Skin epidermis (tissue), 12 donors: ENCODE measurements around the gene TROAP.
"Not testable (repeated sequence)": the region's sequence is repeated elsewhere in the genome, so short reads cannot be mapped to it uniquely, and the experiment has no call there.

Experiments
- H3K27ac ChIP-seq, 21 experiments: fragments of 200-600 bp; sonication (generic) in 11 of 21; one replicate each; pipeline ENCODE4 v1.5.0; 2020; ENCODE audit warnings: mild to moderate bottlenecking in 3 of 21, inconsistent platforms in 2 of 21, moderate library complexity in 2 of 21
- H3K4me3 ChIP-seq, 7 experiments: fragments of 200-600 bp; sonication (generic) in 2 of 7; one replicate each; pipeline ENCODE4 v1.5.0; 2020; ENCODE audit warnings: inconsistent platforms in 2 of 7, mild to moderate bottlenecking in 2 of 7, moderate library complexity in 1 of 7

The TROAP gene, protein sequence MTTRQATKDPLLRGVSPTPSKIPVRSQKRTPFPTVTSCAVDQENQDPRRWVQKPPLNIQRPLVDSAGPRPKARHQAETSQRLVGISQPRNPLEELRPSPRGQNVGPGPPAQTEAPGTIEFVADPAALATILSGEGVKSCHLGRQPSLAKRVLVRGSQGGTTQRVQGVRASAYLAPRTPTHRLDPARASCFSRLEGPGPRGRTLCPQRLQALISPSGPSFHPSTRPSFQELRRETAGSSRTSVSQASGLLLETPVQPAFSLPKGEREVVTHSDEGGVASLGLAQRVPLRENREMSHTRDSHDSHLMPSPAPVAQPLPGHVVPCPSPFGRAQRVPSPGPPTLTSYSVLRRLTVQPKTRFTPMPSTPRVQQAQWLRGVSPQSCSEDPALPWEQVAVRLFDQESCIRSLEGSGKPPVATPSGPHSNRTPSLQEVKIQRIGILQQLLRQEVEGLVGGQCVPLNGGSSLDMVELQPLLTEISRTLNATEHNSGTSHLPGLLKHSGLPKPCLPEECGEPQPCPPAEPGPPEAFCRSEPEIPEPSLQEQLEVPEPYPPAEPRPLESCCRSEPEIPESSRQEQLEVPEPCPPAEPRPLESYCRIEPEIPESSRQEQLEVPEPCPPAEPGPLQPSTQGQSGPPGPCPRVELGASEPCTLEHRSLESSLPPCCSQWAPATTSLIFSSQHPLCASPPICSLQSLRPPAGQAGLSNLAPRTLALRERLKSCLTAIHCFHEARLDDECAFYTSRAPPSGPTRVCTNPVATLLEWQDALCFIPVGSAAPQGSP

DNA sequence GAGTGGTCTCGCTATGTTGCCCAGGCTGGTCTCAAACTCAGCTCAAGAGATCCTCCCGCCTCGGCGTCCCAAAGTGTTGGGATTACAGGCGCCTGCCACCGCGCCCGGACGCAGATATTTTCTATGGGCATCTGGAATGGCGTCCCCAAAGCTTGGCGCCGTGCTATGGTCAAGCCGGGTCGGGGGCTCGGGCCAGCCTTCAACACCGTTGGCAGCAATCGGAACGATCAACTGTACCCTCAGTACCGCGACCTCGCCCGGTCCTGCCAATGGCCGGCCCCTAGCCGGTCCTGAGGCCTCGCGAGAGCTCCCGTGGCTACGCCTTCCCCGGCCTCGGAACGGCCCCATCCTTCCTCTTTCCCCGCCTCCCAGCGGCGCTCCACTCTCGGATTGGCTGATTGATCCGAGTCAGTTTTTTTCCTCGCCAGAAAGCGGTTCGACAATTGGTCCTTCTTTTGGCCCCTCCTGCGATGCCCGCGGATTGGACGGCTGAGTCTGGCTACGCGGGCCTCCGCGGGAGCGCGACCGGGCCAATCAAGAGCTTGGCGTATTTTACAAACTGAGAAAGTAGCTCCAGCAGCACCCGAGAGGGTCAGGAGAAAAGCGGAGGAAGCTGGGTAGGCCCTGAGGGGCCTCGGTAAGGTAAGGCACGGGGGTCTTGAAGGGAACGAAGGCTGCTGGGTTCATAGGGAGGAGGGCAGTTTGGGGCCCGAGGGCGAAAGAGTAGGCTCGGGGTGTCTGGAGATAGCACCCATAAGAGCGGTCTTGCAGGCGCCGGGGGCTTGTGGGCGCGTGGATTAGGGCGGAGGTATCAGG lies at the start of gene TROAP:
Gene TROAP, plus strand, starts transcription at position 548 of the 816 bp plus-strand sequence. CDS start 354 bp downstream, outside the sequence.
- Histone ChIP-seq H3K4me3 (peak within 1 kb of the TSS; percentile 50 to 74 (median 67)), H3K27ac (peak within 1 kb of the TSS in 19 of 21 experiments; percentile 47 to 83 (median 70))

DNA sequence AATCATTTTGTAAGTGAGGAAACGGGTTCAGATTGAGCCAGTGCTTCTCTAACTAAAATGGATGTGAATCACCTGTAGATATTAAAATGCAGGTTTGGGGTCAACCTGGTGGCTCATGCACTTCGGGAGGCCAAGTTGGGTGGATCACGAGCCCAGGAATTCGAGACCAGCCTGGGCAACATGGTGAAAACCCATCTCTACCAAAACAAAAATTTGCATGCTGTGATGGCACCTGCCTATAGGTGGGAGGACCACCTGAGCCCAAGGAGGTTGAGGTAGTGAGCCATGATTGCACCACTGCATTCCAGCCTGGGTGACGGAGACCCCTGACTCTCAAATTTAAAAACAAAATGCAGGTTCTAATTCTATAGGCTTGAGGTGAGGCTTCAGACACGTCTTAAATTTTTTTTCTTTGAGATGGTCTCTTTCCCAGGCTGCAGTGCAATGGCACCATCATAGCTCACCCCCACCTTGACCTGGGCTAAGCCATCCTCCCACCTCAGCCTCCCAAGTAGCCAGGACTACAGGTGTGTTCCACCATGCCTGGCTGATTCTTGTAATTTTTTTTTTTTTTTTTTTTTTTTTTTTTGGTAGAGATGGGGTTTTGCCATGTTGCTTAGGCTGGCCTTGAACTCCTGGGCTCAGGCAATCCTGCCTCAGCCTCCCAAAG lies 49.2 kb upstream of the TROAP start:
- H3K27ac ChIP-seq, result no peak overlapping the region
- H3K4me3 ChIP-seq, result no peak overlapping the region

DNA sequence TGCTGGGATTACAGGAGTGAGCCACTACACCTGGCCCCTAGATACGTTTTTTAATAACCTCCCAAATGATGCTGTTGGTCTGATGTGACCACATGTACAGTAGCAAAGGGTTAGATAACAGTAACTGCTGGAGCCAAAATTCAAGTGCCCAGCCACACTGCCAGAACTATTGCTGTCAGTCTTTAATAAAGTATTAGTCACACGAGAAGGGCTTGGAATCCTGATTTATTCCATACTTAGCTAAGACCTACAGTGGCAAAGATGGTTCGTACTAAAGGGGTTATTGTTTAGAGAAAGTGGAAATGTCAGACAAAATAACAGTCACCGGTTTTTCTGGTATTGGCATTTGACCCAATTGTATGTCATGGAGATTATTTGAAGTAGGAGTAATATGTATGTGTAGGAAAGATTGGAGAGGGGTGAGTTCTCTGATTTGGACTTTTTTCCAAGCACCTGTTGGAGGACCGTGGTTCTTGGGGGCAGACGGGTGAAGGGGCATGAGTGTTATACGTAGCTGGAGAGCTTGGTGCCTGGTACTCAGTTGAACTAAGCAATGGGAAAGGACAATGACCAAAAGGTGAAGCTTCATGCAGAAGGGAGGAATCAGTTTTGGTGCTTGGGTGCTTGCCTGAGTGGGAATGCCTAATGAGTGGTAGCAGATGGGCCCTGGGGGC lies 48.5 kb upstream of the TROAP start:
- H3K4me3 ChIP-seq, result no peak overlapping the region
- no peak overlapping the region for H3K27ac ChIP-seq

DNA sequence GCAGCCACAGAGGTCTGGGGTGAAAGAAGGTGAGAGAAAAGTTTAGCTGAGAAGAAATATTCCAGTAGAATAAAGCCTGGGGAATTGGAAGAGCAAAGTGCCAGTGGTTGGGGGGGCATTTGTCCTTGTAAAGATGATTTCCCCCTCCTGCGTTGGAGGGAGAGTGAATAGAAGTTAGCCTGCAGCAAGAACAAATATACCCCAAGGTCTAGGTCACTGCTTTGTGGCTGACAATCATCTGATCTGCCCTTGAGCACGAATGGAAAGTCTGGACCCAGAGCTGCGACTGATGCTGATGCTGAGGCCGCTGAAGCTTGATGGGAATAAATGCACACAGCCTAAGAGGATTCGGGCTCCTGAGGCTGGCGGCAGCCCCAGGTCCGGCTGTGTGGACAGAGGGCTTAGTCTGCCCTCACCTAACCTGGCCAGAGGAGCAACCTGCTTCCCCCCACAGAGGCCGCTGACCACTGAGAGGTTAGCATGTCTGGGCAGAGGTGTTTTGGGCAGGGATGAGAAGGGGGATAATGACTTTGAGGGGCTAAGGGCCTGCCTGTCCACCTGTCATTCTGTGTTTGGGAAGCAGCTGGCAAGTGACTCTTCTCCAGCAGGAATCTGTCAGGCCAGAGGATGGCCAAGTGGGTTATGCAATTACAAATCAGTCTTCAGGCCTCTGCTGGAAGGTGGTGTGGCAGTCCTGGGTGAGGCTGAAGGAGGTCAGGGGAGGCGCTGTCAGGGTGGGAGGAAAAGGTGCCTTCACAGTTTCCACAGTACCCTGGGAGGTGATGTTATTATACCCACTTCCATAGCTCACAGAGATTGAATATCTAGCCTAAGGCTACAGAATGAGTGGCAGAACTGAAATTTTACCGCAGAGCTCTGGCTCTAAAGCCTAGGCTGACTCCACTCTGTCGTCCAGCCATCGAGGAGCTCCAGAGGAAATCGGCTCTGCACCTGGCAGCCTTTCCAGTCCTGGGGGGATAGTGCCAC lies 46.5 kb upstream of the TROAP start:
- H3K27ac ChIP-seq, result no peak overlapping the region
- no peak overlapping the region for H3K4me3 ChIP-seq

DNA sequence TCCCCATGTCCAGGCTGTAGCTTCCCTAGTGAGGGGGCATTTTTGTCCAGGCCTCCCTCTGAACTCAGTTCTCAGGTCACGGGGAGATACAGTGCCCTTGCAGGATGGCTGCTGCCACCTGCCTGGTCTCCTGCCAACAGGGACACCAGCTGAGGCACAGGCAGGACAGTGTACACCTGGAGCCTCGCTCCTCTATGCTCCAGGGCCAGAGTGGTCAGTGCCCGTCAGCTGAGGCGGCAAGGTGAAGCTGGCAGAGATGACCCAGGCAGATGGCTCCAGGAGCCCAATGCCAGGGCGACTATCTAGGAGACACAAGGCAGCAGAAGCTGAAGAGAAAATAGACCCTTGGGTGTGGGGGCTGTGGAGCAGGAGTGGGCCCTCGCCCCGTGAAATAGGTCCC lies 45.6 kb upstream of the TROAP start:
- H3K27ac ChIP-seq, result no peak overlapping the region
- no peak overlapping the region for H3K4me3 ChIP-seq

DNA sequence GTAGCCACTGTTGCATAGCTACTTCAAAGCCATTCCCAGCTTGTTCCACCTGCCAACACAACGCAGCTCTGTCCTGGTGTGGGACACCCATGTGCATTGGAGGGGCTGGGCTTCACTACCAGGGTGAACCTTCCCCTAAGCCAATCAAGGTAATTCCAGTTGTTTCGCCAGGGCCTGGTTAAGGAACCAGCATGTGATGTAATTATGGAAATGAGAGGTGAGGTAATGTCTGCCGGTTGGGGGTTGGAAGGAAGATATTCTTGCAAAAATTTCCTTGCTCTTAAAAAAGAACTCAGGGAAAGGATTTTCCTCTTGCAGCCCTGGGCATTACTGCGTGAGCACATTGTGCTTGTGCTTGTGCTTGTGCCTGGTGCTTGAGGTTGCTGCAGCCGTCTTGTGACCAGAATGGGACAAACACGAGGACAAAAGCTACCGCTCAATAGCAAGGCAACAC lies 43.3 kb upstream of the TROAP start:
- Histone ChIP-seq H3K27ac (no peak overlapping the region), H3K4me3 (no peak overlapping the region)

DNA sequence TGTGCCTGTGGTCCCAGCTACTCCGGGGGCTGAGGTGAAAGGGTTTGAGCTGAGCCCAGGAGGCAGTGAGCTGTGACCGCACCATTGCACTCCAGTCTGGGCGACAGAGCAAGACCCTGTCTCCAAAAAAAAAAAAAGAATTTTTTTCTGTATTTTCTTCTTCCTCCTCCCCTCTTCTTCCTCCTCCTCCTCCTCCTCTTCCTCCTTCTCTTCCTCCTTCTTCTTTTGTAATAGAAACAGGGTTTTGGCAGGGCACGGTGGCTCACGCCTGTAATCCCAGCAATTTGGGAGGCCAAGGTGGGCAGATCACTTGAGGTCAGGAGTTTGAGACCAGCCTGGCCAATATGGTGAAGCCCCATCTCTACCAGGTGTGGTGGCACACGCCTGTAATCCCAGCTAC lies 42.5 kb upstream of the TROAP start:
- H3K4me3 ChIP-seq, H3K27ac ChIP-seq: not testable (repeated sequence)

DNA sequence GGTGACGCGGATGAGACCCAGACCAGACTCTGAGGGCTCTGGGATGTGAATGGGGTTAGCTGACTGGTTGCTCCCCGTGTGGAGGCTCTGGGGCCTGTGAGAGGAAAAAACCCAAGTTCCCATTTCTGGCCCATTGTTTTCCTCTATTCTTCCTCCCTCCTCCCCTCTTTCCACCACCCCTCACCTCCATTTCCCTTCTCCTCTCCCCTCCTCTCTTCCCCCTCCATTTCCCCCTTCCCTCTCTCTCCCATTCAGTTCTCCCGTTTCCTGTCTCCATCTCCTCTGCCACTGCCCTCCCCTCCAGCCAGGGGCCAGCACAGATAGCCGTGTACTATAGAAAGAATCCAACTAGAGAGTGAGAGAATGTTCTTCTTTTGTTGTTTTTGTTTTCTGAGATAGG lies 40.8 kb upstream of the TROAP start:
- Histone ChIP-seq H3K27ac (no peak overlapping the region), H3K4me3 (no peak overlapping the region)

DNA sequence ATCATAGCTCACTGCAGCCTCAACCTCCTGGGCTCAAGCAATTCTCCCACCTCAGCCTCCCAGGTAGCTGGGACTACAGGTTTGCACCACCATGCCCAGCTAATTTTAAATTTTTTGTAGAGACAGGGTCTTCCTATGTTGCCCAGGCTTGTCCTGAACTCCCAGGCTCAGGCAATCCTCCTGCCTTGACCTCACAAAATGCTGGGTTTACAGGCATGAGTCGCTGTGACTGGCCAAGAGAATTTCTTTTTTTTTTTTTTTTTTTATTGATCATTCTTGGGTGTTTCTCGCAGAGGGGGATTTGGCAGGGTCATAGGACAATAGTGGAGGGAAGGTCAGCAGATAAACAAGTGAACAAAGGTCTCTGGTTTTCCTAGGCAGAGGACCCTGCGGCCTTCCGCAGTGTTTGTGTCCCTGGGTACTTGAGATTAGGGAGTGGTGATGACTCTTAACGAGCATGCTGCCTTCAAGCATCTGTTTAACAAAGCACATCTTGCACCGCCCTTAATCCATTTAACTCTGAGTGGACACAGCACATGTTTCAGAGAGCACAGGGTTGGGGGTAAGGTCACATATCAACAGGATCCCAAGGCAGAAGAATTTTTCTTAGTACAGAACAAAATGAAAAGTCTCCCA lies 40.2 kb upstream of the TROAP start:
- not testable (repeated sequence) for H3K4me3 ChIP-seq, H3K27ac ChIP-seq

DNA sequence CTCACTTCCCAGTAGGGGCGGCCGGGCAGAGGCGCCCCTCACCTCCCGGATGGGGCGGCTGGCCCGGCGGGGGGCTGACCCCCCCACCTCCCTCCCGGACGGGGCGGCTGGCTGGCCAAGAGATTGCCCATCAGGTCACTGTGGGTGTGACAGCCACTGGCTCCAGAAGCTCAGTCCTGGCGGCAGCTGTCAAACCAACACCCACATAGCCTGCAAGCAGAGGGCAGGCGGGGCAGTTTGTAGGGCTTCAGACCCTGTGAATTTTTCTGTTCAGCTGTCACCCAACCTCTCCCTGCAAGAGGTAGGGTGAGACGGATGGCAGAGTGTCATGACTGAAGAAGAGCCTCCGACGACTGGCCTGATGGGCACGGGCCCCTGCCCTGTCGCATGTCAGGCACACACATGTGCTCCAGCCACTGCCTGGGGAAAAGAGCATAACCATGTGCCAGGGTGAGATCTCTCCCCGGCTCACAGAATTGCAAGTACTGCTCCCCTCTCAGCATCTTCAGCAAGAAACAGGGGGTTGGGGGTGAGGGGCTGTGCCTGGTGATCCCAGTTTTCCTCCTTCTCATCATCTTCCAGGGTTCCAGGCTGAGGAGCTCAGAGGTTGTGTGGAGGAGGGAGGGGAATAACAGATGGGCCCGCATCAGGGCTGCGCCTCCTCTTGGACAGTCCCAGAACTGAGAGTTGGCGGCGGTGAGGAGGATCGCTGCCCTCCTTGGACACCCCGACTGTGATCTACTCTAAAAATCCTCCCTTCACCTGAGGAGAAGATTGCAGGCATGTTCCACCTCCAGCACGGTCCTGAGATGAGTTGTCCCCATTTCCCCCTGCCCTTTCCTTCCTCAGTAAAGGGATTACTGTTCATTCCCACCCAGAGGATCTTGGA lies 39.3 kb upstream of the TROAP start:
- H3K27ac ChIP-seq, result no peak overlapping the region

DNA sequence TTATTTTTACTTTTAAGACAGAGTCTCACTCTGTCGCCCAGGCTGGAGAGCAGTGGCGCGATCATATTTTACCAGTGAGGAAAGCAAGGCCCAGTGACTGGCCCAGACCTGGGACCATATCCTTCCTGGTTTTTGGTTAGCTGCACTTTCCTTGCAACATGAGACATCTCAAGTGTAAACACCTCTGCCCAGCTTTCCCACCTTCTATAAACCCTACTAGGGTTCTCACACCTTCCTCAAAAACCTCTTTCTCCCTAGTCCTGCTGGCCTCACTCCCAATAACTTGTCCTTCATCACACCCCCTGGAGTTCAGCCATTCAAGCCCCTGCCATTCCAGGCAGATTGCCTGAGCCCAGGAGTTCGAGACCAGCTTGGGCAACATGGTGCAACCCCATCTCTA lies 38.4 kb upstream of the TROAP start:
- no peak overlapping the region for H3K4me3 ChIP-seq
- no peak overlapping the region for H3K27ac ChIP-seq

More for the DNA sequence above, 39.3 kb upstream of the TROAP start:
- H3K4me3 ChIP-seq, result no peak overlapping the region

DNA sequence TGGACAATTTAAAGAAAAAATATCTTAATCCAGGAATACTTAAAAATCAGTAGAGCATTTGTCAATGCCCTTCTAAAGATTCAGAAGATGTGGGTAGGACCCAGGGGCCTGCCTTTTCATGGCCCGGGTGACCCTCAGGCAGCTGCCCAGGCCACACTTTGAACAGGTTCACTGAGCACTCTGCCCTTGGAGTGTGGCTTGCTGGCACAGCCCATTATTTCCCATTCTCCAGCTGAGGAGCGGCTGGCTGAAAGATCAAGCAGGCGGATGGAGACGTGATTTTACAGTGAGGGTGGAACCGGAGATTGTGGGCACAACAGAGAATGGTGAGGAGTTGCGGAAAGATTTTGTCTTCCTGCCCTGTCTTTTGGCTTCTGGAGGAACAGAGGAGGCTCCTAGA lies 35.2 kb upstream of the TROAP start:
- Histone ChIP-seq H3K4me3 (no peak overlapping the region), H3K27ac (no peak overlapping the region)

DNA sequence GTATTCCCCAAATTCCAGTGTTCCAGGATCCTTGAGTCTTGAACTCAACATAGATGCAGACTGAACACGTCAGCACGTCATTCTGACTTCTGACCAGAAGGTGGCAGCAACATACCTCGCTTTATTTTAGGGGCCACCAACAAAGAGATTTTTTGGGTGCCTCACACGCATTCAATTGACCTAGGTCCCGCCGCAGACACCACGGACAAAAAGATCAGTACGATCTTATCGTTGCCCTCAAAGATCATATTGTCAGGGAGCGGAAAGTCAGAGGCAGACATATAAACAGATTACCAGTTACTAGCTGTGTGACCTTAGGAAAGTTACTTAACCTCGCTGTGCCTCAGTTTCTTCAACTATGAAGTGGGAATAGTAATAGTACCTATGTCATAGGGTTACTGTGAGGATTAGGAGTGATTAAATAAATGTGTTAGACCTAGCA lies 34.6 kb upstream of the TROAP start:
- H3K4me3 ChIP-seq, result no peak overlapping the region
- no peak overlapping the region for H3K27ac ChIP-seq

DNA sequence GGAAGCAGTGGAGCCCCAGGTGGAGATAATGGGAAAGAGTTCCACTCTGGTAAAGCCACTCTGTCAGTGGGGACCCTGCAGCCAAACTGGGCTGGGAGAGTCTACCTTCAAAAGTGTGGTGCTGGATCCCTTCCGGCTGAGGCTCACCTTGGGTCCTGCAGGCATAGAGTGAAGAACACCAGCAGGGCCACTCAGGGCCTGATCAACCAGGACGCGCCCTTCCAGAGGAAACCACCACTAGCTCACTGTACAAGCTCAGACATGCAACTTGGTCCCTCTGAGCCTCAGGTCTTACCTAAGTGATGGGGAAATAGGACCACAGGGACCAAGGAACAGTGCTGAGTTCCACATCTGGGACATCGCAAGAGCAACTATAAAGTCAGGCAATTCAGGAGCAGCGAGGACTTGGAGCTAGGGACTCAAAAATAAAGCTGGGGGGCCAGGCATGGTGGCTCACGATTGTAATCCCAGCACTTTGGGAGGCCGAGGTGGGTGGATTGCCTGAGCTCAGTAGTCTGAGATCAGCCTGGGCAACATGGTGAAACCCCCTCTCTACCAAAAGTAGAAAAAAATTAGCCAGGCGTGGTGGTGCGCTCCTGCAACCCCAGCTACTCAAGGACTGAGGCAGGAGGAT lies 34.0 kb upstream of the TROAP start:
- no peak overlapping the region for H3K4me3 ChIP-seq
- H3K27ac ChIP-seq, result no peak overlapping the region

DNA sequence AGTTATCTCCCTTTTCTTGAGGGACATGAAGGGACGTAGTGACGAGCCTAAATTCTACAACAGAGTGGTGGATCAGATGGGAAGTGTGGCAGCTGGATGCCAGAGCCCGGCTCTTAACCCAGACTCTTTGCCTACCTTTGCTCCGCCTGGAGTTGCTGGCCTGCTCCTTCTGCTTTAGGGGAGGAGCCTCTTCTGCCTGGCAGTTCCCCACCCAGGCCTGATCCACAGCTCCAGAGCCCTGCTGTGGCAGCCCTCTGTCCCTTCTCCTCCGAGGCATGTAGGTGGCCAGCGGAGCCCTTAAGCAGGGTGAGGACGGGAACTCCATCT lies 30.4 kb upstream of the TROAP start:
- peak overlapping the region in 1 of 21 experiments; percentile 3 for H3K27ac ChIP-seq
- H3K4me3 ChIP-seq, result no peak overlapping the region
